Measurements from ENCODE around the gene MOCOS.

The MOCOS gene

DNA sequence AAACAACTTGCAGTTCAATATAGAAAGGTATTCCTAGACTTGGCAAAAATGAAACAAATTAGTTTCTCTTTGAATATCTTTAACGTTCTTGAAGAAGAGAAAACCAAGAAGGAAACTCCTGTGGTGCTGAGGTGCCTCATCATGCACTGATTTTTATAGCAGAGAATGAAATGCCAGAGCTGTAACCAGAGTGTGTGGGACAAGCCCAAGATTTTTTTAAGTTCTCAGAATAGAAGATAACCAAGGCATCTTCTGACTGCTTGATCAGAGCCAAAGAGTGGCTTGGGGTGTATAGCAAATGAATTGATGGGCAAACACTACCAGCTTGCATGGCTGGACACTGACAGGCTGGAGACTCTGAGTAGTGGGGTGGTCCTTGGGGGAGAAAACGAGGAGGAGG is 118.1 kb downstream of the MOCOS start:
- DNase-seq (ENCODE audit: low read depth) = no peak

DNA sequence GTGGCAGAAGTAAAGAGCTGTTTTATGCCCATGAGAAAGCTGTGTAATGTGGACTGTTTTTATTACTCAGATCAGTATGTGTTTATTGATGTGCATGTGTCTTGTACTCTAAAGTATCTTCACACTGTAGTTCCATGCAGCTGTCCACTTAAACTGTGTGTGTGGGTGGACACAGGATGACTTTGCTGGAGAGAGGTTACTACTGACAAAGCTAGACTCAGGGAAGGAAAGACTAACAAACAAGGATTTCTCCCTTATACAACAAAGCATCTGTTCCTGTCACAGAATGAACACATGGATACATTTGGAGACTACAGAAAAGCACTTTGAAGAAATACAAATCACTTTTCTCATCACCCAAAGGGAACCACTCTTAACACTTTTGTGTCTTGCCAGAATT is 120.2 kb downstream of the MOCOS start:
- no peak for DNase-seq (ENCODE audit: low read depth)

DNA sequence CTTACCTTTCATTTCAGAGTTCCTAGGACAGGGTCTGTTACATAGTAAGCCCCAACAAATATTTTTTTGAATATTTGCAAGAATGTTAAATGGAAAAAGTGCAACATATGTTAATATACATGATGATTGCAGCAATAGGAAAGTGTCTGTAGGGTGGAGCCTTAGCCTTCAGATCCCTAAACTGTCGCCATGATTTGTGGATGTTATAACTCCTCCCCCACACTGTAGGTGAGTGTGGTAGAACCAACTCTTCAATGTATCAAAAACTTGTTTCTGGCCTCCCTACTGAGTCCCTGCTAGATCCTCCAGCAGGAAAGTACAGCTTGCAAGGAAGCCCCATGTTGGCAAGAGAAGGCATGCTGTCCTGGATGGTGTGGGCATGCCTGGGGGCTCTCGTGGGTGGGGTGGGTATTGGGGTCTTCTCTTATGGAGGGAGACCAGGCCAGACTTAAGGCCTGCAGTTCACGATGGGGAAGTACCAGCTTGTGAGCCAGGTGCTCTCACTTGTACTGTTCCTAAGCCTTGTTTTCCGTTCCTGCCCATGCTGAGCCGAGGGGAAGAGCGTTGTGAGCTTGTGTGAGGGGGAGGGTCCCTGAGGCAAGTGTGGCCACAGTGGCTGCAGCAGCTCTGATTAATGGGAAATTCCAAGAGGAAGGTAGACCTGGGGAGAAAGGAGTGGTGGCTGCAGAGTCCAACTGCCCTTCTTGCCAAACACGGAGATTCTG is 121.6 kb downstream of the MOCOS start:
- DNase-seq (ENCODE audit: low read depth) = no peak

DNA sequence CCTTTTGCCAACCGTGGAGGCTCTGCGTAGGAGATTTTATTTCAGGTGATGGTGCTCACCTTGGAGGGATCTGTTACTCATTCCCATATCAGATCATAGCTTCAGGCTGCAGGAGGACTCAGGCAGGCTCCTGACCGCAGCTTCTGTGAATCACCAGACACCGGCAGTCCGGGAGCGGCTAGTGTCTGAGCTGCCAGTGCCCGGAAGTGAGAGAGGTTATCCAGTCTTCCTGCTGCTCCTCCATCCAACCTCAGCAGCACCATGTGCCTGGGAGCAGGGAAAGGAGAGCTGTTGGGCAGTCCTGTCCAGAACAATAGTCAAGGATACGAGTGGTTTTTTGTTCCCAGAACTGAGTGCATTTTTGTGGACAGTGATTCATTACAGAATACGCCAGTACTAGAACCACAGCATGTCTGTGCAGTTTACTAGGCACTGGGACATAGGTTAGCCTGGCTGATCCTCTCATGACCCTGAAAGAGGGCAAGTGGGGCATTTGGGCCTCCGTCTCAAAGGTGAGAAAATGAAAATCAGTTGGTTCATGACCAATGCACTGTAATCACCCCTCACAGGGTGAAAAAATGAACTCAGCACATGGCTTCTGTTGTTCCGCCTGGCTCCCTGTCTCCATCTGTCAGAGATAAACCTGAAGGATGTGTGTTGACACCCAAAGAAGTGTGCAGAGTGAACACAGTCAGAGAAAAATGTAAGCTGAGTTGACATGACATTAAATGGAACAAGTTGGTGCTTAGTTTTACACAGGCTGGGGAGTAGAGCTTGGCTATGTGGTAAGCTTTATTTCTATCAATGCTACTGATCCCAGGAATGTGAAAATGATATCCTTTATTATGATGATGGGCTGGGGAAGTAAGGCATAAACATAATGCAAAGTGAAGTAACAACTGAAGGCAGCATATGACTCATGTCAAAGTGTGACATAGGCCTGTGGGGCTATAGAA is 122.4 kb downstream of the MOCOS start:
- DNase-seq (ENCODE audit: low read depth) = no peak

DNA sequence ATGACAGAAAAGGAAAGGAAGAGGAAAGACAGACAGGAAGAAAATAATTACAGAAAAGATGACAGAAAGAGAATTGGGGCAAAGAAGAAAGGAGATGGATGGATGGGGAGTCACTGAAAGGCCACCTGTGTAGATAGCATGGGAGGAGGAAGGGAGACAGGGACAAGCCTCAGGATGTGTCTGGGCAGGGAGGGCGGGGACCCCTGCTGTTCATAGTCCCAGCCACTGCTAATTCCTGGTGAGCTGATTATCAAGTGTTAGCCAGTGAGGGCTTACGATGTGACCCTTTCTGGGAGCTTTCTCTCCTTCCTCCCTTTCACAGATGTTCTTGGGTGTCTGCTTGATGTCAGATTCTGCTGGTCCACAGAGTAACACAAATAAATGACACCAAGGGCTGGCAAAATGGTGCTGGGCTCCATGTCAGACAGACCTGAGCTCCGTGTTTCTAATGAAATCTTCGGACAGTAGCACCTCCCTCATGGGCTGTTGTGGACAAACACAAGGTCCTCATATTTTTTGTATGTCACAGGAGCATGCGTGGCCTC is 123.8 kb downstream of the MOCOS start:
- DNase-seq (ENCODE audit: low read depth) = no peak

DNA sequence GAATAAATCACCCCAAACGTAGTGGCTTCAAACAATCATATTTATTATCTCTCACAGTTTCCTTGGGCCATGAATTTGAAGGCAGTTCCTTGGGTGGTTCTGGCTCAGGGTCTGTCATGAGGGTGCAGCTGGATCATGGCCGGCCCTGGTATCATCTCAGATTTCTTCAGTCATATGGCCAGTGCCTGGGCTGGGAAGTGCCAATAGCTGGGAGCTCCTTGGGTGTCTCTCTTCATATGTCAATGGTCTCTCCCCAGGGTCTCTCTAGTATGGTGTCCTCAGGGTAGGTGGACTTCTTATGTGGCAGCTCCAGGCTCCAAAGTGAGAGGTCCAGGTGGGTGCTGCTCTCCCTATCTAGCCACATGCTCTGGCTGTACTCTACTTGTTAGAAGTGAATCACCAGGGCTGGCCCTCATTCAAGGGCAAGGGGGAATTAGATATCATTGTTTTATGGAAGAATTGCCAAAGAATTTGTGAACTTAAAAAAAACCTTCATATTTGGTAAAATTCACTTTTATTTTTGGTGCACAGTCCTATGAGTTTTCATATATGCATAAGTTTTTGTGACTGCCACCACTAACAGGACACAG is 125.6 kb downstream of the MOCOS start:
- DNase-seq (ENCODE audit: low read depth) = no peak

DNA sequence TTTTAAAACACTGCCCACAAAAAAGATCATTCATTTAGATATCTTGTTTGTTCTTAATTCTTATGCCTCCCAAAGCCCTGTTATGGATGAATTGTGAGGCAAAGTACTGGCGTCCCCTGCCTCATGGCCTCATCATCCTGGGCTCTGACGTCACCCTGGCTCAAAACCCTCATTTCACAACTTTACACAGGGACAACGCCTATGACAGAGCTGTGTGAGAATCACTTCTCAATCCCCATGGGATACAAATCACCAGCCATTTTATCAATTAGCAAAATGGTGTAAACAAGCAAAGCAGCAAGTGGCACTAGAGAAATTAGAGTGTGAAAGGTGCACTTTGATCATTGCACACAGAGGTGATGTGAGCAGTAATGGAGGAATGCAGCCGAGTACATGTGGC is 126.8 kb downstream of the MOCOS start:
- DNase-seq (ENCODE audit: low read depth) = no peak

DNA sequence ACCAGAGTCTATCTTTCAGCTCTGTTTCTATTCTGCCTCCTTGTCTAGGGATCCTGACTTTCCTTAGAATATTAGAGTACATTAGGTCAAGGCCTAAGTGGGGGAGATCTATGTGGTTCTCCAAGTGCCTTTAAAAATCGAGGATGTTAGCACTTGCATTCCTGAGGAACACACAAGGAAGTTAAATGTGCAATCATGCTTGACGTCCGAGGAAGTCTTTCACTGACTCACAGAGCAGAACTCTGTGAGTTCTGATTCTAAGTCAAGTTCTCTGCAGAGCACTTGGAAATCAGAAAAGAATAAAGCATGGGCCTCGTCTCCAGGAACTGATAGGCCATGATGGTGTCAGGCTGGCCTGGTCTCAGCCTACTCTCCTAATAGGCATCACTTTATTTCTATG is 127.5 kb downstream of the MOCOS start:
- DNase-seq (ENCODE audit: low read depth) = no peak

DNA sequence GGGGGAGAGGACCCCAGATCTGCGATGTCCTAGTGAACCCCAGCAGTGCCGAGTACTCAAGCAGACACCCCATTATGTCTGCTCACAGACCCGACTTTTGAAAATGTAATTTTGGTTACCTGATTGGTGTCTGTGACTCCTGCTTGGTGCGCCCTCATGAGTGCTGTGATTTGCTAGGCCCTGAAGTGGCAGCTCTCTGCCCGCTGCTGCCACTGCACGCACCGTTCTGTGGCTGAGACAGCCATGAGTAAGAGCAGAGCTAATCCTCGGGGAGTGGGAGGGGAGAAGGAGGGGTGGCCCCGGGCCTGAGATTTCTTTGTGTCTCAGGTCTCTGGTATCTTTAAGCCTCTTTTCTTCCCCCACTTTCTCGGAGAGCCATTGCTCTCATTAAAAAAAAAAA is 128.4 kb downstream of the MOCOS start:
- no peak for DNase-seq (ENCODE audit: low read depth)

DNA sequence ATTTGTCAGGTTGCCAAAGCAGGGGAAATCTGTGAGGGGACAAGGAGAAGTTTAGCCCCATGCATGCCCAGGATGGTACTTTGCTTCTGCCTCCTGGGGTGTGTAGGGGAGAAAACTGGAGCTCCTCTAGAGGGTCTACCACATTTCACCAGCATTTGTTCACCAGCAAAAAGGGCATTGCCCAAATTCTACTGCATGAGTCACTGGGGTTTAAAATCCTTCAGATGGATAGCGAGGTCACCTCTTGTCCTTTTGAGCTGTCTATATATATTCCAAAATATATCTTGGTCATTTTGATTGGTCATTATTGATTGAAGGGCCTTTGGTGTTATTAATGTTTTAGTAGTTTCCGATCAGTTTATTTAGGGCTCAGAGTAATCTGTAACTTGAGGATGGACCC is 128.9 kb downstream of the MOCOS start:
- DNase-seq (ENCODE audit: low read depth) = no peak
